ENCODE measurements around the gene ARF3. TPM values are rescaled to one million over a fixed set of nuclear protein-coding genes. Genes with fewer than 3 reads are reported as not detected.

The ARF3 gene
- 144 TPM for total RNA-seq

DNA sequence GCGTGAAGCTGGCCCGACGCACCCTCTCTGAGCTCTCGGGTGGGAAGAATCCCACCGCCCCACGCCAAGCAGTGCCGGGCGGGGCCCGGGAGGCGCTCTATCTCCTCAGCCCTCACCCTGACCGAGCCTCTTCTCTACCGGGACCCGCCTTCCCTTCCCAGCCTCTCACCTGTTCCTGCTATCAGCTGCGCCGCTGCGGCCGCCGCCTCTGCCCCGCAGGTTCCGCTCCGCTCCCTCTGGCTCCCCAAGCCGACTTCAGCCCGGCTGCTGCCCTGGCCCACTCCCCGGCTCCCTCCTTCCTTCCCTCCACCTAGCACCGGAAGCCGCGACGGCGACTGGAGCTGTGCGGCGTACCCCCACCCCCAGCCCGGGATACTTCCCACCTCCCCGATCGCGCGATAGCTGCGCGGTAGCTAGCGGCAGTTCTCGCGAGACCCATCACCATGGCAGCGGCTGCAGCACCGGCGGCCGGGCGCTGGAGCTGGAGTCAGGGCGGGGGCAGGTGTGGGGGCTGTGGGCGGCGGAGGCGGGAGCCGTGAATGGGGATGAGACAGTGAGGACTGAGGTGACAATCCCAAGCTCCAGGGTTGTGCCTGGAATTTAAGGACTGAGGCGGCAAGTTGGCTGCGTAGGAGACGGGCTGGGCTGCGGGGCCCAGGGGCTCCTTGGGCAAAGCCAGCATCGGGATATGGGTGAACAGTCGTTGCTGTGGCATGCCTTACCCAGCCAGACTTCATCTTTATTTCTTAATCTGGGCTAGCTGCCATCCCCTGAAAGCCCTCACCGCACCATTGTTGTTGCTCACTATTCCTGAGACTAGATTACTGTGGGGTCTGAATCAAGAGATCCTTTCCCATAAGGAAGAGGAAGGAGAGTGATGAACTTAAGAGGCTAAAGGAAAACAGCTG lies at the start of gene ARF3:
Gene ARF3, minus strand, starts transcription at position 347 of the 908 bp plus-strand sequence. CDS start 16,392 bp downstream, outside the sequence.
- peak; percentile 92 for ATAC-seq

DNA sequence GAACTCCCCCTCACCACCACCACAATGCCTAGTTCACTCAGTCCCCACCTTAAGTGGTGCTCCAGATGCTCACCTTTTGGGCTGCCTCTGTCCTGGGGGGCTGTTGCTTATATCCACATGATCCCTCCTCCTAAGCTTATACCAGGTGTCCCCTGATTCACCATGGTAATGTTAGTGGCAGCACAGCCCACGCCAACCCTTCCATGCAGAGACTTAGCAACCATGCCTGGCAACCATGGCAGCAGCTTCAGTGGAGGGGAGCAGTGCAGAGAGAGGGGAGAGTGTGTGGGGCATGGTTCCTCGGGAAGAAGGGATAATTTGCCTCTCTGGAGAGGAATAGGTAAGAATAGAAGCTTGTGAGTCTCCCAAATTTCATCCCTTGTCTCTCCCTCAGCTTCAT lies 43.1 kb upstream of the ARF3 start:
- ATAC-seq = no peak

DNA sequence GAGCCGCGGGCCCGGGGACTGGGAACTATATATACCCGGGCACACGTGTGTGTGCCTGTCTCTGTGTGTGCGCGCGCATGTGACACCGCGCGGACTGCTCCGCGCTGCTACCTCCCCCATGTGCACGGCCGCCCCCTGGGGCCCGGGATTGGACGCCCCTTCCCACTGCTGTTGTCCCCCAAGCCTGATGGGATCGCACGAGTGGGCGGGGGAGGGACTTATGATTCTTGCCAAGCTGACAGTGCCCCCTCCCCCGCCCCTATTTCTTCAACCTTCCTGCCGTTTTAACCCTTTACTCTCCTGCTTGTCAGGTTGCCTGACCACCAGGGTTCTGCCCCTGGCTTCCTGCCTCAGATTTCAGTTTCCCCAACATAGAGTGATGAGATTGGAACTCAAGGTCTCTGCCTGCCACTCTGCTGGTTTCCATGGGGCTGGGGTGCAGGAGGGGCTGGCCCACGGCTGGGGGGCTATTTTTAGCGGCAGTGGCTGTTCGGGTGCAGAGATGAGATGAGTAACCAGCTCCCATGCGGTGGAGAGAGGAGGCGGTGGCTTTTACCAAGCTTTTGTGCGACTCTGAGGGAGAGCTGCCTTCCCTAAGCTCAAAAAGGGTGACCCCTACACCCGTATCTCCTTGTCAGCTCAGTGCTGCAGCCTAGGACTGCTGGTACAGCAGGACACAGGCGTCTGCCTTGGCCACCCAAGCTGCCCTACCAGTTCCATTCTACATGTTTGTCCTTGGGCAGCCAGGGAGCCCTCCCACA lies 42.3 kb upstream of the ARF3 start, which contains the start of gene DDN:
Gene DDN, minus strand, starts transcription at position 5 of the 761 bp plus-strand sequence. CDS start 88 bp downstream, outside the sequence.
- peak; percentile 57 for ATAC-seq

DNA sequence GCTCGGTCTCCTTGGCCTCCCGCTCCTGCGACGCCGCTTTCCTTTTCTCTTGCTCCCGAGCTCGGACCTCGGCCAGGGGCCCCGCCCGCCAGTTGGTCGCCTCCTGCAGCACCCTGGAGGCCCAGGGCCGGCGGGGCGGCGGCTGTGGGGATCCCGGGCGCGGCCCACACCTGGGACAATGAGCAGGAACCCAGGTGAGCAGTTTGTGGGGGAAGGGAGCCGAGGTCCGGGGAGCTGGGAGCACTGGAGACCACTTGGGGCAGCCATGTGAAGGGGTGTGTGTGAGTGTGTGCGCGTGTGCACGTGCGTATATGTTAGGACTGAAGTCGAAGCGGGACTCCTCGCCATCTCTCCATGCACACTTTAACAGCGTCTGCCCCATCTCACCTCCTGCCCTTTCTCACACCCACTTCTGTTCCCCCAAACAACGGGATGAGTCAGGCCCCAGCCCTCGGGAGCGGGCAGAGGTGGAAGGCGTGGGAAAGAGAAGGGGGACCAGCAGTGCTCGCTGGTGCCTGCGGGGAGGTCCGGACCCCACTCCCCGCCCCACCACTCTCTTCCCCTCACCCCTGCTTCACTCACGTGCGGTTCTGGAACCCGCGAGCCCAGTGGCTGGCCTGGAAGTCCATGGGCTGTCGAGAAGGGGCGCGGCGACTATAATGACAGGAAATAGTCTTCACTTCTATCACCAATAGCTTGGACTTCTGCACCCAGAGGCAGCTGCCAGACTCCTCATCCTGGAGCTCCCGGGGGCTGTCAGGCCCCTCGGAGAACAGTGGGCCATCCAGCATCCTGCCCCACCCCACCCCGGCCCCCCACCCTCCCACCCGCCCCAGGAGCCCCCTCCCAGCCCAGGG lies 41.4 kb upstream of the ARF3 start:
- ATAC-seq = peak; percentile 11

DNA sequence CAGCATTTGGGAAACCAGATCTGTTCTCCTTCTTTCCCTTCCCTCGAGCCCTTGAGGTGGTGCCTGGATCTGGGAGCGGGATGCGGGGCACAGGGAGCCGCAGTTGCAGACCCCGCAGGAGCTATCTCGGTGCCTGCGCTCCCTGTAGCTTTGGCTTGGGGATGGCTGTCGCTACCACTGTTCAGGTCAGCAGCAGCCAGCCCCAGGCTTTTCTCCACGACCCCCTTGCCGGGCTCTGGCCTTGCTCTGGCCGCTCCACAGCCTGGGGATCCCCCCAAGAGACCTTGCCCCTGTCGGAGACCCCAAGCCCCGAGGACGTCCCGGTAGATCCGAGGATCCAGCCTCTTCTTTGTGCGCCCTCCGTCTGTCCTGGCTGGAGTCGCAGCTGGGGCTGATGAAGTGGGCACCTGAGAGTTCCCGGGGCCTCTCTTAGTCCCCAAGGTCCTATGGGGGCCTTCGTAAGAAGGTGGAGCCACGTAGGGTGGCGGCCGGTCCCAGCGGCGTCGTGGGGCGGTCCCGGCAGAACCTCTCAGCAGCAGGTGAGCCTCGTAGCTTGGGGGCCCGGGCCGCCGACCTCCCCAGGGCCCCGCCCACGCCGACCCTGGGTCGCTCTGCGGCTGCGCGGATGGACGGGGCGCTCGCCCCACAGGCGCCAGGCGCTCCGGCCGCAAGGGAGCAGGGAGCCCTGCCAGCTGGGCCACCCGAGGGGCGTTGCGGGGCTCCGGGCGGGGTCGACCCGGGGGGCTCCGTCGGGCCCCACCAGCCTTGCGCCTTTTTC lies 40.6 kb upstream of the ARF3 start:
- no peak for ATAC-seq

DNA sequence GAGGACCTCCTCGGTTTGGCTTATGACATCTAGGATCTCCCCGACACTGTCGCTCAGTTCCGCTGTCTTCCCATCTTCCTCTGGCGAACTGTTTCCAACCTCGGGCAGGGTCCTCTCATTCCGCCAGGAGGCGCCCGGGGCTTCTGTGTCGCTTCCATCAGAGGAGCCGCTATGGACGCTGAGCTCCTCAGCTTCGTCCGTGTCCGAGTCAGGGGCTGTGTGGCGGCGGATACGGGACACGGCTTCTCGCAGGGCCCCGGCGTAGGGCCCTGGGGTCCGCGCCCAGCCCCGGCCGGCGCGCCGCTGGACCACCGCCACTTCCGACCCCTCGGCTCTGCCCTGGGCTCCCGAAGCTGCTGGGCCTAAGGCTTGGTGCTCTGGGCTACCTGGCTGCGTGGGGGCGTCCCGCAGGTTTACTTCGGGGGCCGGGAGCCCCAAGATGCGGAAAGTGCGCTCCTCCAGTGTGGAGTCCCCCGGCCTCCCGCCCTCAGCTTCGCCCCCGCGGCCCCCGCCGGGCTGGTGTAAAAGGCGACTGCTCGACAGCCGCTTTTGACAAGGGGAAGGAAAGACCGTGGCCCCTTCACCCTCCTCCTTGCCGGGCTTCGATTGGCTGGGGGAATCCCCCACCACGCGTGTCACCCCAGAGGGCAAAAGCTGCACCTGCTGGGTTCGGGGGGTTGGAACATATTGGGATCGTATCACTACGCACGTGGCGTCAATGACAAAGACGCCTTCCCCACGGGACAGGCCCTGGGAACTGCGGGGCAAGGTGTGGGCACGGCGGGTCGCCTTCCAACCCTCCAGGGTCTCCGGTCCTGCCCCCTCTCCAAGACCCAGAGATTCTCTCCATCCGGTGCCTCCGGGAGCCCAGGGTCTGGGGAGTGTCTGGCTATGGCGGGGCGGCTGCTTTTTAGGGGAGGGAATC lies 39.8 kb upstream of the ARF3 start:
- peak; percentile 27 for ATAC-seq

DNA sequence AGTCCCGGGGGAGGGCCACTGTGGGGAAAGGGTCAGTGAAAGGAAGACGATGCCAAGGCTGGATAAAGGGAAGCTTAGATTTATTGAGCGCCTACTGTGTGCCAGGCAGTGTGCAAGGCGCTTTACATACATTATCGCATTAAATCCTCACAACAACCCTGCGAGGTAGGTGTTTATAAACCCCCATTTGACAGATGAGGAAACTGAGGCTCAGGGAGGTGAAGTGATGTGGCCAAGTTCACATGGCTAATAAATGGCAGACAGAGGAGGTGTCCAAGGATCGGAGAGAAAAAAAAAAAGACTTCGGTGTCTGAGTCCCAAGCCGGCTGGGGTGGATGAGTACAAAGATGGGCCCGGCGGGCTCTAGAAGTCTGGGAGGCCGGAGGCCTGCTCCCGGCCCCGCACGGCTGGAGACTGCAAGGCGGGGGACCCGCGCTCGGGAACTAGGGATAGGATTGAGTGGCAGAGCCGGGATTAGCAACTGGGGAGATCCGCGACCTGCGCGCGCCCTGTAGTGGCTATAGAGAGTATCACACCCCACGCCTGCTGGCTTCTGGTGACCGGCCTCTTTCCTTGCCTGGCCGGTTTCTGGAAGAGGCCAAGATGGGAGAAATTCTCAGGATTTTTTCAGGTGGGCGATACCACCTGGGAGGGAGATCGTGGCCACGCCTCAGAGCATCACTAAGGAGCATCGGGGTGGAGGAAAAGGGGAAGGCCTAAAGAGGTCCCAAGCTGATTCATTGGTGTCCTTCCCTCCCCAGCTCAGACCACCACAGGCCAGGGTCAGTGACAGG lies 38.0 kb upstream of the ARF3 start:
- peak; percentile 73 for ATAC-seq

DNA sequence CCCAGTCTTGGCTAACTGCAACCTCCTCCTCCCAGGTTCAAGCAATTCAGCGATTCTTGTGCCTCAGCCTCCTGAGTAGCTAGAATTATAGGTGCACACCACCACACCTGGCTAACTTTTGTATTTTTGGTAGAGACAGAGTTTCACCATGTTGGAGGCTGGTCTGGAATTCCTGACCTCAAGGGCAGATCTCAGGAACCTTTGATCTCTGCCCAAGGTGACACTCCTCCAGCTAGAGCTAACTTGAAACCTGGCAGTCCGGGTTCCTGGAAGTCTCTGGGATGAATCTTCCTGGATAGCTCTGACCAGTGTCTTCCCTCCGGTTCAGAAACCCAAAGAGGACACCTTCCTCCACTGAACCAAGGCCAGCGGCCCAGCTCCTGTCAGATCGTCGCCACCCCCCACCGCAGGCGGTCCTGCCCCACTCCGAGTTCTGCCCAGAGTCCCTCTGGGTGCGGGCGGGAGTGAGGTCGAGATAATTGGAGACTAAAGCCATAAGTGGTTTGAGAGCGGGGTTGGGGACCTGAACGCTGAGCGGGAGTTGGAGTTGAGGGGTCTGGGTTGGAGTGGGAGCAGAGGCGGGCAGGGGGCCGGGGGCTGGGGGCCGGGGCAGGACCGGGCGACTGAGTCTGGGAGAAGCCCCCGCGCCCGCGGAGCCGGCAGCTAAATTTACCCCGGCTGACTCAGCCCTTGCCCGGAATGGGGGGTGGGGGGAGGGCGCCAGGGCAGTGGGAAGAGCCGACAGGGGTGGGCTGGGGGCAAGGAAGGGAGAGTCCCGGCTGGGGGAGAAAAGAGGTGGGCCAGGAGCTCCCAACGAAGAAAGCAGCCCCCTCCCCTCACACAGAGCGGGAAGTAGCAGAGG lies 37.2 kb upstream of the ARF3 start:
- no peak for ATAC-seq

DNA sequence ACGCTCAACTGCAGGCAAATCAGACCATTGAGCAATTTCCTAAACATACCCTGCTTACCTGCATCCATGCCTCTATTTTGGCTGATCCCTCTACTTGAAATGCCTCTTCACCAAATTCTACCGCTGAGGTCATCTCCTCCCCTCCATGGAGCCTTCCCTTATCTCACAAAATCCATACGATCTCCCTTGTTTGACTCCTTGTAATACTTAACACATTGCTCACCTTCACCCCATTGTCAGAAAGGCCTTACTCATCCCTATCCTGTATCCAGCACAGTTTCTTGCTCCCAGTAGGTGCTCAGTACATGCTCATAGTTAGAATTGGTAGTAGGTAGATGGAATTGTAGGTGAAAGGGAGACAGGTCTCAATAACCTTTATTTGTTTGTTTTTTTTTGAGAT lies 36.5 kb upstream of the ARF3 start:
- ATAC-seq = no peak

DNA sequence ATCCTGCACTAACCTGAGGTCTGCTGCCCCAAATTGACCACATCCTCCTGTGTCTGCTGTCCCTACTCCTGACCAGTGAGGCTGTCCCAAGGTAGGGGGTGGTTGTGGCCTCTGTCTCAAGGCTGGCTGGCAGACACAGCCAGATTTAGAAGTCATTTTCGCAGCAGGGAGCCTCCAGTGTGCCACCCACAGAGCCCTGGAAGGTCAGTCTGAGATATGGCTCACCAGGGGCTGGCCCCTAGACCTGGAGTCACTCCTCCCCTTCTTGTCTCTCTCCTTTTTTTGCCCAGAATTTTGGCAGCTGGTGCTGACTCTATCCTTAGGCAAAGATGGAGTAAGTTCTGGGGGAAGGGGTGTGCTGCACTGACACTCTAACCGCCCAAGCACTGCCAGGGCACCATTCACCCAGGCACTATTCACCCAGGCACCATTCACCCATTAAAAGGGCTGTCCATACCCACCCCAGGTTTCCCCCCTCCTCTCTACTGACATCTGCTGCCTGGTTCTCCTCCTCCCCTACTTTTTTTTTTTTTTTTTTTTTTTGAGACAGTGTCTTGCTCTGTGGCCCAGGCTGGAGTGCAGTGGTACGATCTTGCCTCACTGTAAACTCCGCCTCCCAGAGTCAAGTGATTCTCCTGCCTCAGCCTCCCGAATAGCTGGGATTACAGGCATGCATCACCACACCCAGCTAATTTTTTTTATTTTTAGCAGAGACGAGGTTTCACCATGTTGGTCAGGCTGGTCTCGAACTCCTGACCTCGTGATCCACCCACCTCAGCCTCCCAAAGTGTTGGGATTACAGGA lies 34.2 kb upstream of the ARF3 start:
- no peak for ATAC-seq

DNA sequence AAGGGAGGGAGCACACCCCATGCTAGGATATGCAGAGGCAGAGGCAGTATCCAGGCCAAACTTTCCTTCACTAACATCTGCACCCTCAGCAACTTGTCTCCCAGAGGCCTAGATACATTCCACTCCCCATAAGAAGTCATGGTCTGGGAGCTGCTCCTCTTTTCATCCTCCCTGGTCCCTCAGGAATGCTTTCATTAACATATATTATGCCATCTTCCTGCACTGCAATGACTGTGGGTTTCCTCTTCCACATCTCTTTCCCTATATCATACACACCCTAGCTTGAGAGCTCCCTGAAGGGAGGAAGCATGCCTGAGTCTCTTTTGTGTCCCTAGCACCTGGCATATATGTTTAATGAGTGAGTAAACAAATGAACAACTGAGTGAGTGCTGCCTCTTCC lies 33.3 kb upstream of the ARF3 start:
- ATAC-seq = no peak

DNA sequence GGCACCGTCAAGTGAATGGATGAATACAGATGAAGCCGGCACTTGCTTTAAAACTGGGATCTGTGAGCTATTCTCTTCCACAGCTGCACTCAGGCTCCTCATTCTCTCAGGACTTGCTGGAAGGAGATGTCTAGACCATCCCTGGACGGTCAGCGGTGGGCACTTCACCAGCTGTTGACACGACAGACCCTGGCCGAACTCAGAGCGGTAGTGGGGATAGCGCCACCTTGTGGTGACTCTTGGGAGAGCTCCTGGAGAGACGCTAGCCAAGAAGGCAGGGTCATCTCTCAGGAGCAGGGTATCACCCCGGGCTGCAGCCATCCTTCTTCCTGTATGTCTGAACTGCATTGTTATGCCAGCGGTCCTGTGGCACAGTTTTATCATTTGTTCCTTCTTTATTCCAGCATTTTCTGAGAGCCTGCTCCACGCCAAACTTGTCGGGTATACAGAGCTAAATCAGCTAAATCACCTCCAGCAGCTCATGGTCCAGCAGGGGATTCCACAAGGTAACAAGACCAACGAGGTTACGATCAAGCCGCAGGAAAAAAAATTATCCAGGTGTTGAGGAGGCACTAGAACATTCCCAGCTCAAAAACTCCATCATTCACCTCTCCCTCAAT lies 30.9 kb upstream of the ARF3 start:
- peak; percentile 57 for ATAC-seq

DNA sequence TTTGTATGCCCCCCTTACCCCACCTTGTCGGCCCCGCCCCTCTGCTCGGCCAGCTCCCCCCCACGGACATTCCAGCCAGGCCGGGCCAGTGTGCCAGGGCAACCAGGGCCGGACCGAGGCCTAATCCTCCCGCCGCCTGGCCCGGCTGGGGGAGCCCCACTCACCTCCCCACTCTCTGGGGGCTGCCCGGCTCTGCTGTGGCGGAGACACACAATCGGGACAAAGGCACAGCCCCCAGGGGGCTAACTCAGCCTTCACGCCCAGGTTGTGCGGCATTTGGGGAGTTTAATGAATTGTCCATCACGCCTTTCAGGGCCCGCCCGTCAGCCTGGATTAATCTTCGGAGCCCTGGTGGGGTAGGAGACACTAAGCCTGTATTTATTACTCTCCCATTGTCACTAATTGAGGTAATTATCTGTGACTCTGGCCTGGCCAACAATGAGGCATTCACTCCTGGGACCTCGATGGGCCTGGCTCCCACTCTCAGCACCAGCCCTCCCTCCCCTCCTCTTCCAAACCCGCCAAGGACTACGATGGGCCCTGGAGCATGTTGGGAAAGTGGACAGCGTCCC lies 29.5 kb upstream of the ARF3 start:
- no peak for ATAC-seq

DNA sequence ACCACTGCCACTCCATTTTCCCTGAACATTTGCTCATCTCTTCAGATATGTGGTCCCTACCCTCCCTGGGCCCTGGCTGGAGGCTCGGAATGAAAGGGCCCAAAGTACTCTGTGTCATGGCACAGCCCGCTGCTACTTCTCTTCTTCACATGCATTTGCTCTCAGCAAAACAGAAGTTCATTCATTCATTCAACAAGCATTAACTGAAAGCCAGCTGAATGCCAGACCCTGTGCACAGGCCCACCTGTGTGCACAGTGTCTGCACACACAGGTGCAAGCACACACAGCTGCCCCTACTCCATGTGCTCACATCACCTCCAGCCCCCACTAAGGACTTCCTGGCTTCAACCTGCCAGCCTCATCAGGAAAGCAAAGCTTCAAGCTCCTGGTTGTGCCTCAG lies 28.6 kb upstream of the ARF3 start:
- no peak for ATAC-seq

DNA sequence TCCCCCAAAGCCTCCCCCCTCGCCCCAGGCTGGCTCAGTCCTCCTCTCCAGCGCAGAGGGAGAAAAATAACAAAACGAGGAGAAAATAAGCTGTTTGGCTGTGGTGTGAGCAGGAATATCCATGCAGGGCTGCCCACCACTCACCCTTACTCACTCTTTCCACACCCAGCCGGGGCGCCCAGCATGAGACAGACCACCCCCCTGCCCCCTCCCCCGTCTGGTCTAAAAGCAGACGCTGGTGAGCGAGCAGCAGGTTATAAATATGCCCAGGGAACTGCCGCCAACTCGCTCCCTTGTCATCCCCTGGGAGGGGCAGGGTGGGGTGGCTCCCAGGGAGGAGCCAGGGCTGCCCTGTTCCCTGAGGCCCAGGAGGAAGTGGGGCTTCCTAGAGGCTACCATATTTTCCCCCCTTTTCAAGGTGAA lies 28.2 kb upstream of the ARF3 start:
- ATAC-seq = peak; percentile 22

DNA sequence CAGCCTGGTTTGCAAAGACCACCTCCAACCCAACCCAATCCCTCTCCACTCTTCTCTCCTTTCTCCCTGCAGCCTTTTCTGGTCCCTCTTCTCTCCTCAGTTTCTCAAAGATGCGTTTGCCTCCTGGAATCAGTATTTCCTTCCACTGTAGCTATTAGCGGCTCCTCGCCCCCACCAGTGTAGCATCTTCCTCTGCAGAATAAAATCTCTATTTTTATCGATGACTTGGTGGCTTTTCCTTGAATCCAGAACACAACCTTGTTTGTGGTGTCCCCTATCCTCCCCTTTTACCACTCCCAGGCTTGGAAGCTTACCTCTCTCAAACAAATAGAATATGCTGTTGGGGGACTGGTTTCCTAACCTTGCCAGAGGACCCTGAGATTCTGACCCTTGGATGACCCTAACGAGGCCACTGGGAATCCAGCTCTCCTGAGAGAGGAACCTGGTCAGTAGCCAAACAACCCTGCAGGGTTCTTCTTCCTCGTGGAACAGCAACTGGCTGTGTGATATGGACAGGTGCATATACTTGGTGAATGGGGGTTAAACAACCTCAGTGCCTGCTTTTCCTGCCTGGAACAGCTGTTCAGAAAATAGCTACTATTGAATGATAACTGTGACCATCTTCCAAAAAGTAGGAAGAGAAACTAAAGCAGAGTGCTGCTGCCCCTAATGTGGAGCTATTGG lies 25.3 kb upstream of the ARF3 start:
- ATAC-seq = no peak
